CD4-positive, alpha-beta T cell treated with Interleukin-6 for 4 hours (primary cell): ENCODE results near the gene RBPJ.
"Not testable (repeated sequence)": the region's sequence is repeated elsewhere in the genome, so short reads cannot be mapped to it uniquely, and the experiment has no call there.

Source experiments
- DNase-seq: peaks from one replicate; pipeline ENCODE4 v3.0.0-alpha.2; 2020; ENCODE audit warnings: mixed read lengths

Gene RBPJ

DNA sequence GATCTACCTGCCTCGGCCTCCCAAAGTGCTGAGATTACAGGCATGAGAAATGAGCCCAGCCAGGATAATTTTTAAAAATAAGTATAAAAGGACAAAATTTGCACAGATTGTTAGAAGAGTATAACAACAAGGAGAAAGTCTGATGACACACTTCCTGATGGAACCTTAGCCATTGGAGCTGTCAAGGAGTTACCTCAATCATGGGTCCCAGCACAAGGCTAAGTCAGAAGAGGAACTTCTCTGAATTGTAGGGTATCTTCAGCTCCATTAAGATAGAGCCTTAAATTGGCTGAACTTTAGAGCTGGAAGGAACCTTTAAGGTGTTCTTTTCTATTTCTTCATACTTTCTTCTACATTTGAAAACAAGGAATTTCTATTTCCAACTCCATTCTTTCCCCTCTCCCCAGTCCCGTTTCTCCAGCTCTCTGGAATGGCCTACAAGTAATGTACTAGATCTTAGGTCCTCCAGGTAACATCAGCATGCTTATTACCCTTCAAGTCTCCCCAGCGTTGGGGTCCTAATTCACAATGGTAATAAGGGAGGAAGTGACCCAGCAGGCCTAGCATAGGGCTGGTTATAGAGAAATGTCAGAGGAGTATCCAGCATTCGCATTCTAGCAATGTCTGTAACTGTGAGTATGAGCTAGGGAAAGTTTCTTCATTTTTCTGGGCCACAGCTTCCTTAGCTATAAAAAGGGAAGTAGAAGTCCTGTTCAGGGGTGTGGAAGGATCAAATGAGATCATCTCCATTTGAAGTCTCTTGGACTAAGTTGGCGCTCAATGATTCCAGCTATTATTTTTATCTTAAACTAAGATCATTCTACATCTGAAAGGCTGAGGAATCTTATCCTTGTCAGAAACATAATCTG is 18.5 kb upstream of the RBPJ start:
- no peak for DNase-seq

DNA sequence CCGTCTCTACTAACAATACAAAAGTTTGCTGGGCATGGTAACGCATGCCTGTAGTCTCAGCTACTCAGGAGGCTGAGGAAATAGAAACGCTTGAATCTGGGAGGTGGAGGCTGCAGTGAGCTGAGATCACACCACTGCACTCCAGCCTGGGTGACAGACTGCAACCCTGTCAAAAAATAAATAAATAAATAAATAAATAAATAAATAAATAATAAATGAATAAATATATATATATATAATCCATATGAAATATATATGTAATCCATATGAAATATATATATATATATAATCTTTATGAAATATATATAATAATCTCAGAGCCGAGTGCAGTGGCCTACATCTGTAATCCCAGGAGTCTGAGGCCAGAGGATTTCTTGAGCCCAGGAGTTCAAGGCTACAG is 17.8 kb upstream of the RBPJ start:
- DNase-seq, result no peak

DNA sequence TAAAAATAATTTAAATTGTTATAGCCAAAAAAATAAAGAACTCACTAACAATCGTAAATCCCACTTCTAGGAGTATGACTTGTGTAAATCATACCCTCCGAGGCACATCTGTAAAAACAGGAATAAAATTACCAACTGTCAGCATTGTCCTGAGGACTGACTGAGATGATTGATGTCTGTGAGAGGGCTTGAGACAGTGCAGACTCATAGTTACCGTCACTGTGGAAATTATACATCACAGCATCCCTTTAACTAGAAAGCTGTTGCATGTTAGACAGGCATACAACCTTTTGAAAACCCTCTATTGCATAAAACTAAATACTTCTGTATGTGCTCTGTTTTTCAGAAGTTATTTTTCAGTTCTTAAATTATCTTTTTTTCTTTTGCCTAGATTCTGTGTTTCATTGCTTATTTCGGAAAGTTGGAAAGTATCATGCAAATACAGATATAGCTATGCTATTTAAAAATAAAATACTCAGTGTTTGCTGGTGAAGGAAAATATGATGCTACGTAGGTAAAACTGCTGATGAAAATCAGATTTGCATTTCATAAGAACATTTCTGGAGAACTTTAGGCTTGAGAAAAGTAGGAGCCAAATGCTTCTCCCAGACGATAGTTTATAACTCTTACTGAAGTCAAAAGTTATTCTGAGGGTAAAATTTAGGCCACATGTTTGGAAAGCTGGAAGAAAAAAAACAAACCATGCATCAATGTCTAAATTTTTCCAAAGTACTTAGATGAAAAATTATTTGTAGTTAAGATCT is 13.6 kb upstream of the RBPJ start:
- no peak for DNase-seq

DNA sequence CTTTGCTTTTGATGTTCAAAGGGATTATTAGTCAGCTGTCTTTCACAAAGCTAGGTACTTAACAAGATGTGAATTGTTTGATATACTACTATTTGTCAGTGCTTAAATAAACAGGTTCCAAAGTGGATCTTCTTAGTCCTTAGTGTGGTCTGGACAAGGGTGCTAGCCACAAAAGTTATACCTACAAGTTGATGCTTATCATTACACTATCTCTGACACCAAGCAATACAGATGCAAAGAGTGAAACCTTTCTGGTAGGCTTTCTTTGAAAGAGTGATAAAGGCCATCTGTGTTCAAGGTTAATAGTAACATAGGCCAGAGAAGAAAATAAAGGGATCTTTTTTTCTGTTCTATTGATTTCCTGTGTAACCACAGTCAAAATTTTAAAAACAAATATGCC is 12.2 kb upstream of the RBPJ start:
- no peak for DNase-seq

DNA sequence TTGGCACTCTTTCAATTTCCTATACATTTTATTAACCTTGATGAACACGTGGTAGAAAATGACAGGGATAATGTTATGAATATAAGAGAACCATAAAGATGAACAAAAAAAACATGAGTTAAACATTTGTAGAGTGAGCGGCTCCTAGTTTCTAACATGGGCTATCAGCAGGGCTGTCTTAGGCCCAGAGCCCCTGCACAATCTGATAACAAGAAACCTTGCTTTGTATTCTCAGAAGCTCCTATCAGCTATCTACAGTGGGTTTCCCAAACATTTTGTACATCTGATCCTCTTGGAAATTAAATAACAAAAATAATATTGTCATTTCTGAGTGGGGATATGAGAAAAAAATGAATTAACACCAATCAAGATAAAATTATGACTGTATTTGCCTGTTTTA is 10.6 kb upstream of the RBPJ start:
- no peak for DNase-seq

DNA sequence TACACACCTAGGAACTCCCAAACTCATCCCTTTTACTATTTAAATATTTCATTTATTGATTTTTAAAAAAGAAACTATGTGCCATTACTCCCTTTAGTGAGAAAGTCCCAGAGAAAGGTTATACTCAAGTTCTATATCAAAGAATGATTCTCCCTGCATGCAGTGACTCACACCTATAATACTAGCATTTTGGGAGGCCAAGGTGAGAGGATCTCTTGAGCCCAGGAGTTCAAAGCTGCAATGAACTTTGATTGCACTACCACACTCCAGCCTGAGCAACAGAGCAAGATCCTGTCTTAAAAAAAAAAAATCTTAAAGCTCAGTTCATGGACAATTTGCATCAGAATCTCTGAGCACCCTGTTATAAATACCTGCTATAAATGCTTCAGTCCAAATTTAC is 9.2 kb upstream of the RBPJ start:
- no peak for DNase-seq

DNA sequence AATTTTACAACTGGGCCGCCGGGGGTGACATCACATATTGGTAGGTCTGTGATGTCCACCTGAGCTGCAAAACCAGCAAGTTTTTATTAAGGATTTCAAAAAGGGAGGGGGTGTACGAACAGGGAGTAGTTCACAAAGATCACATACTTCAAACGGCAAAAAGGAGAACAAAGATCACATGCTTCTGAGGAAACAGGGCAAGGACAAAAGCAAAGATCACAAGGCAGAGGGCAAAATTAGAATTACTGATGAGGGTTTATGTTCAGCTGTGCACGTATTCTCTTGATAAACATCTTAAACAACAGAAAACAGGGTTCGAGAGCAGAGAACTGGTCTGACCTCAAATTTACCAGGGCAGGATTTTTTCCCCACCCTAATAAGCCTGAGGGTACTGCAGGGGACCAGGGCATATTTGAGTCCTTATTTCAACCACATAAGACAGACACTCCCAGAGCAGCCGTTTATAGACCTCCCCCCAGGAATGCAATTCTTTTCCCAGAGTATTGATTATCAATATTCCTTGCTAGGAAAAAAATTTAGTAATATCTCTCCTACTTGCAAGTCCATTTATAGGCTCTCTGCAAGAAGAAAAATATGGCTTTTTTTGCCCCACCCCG is 5.4 kb upstream of the RBPJ start:
- not testable (repeated sequence) for DNase-seq

DNA sequence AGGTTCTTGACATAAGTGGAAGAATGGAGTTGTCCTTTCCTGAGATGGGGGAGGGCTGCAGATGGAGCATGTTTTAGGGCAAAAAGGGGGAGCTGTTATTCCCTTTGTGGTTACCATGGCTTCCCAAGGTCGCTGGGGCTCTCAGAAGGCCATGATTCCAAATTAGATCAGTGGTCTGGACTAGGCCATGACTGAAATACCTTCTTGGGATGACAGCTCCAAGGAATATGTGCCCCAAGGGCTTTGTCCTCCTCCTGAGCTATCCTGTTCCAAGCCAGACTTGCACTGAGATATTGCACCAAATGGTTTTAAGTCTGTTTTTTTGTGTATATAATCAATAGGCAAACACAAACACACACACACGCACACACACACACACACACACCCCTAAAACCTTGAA is 3.0 kb upstream of the RBPJ start:
- no peak for DNase-seq

DNA sequence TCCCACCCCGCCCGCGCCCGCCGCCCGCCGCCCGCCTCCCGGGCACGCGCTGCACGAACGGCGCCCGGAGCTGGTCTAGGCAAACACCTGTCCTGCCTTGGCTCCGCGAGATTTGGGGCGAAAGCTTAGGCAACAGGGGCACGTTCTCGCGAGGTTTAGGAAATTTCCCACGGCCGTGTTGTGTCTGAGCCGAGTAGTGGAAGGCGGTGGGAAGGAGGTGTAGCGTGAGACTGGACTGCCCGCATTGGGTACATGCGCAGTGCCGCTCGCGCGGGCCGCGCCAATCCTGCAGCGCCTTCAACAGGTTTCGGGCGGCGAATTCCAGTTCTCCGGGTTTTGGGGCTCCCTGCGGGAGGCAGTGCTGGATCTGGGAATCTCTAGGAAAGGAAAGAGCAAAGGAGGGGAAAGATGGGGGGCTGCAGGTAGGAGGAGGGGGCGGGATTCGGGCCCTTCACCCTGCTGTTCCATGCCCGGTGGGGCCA is 1.3 kb upstream of the RBPJ start:
- peak; percentile 97 for DNase-seq

DNA sequence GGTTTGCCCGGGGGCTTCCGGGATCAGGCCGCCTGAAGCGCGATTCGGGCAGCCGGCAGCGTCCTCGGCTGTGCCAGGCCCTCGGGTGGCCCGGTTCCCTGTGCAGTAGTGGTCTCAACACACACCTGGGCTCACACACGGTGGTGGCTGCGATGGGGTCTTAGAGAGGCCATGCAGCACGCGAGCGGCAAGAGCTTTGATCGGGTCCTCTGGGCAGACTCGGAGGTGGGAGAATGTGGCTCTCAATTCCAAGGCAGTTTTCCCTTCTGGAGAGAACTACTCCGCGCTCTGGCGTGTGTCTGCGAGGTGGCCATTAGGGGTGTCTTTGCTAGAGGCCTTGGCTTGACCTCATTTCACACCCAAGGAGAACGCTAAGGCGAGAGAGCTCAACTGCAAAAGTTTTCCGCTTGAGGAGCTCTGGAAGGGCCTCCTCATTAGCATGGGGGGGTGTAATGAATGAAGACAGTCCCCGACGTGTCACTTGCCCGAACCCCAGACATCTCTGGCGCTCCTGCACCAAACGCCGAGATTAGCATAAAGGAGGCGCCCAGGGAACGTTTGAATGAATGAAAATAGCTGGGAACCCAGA is 771 bp upstream of the RBPJ start:
- peak; percentile 49 for DNase-seq

DNA sequence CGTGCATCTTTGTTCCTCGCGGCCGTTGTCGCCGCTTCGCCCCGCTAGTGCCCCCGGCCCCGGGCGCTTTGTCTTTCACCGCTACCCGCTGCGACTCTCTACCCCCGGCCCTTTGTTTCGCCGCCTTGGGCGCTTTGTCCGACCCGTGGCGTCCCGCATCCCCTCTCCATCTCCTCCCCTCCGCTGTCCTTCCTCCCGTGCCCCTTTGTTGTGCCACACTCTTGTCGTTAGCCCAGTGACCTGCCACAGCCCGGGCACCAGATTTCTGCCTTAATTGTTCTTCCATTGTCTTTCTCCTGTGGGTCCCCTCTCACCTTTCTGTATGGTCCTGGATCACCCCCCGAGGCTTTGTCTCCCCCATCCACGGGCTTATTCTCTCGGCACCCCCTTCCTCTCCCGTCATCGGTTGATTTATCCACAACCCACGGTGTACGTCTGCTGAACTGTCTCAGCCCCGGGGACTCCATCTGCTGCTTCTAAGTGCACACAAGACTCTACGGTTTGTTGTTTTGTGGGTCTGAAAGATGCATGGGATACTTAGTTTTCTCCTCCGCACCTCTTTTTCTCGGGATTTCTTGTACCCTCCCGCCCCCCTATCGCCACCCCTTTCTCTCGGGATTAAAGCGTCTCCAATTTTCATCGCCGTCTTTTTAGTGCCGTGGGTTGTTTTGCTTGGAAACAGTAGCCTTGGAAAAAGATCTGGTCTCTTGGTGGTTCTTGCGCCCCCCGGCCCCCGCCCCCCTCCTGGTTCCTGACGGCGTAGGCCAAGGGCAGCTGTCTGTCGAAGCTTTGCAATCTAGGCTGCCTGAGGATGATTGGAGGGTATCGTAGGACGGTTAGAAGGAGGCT is 783 bp downstream of the RBPJ start:
- peak; percentile 45 for DNase-seq

DNA sequence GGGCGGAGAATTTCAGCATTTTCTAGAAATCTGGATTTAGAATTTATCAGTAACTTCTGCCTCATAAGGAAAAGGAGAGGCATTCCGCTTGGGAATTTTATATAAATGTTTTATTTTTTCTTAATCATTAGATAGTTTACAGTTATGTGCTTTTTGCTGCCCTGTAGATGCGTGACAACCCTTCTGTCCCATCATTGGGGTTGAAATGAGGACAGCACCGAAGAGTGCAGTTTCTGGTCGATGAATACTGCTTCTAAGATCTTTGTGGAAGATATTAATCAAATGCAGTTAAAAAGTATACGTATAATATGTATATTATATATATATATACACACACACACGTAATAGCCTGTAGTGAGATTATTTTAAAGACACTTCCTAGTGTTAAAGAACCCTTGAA is 1.5 kb downstream of the RBPJ start:
- DNase-seq, result no peak

DNA sequence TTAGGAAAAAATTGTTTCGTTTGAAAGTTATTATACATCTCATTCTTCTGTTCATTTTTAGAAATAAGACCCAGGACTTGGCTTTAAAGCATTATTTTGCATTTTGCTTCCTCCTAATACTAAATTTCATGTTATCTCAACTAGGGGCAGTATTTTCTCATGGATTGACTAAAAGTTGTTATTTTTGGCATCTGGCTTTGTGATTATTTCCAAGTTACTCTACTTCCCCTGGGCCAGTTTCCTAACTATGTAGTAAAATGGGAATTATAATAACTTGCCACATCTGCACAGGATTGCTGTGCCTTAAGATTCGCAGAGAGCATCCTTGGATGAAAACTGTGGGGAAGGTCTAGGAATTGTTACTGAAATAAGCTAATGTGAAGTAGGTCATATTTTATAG is 3.0 kb downstream of the RBPJ start:
- DNase-seq, result no peak

DNA sequence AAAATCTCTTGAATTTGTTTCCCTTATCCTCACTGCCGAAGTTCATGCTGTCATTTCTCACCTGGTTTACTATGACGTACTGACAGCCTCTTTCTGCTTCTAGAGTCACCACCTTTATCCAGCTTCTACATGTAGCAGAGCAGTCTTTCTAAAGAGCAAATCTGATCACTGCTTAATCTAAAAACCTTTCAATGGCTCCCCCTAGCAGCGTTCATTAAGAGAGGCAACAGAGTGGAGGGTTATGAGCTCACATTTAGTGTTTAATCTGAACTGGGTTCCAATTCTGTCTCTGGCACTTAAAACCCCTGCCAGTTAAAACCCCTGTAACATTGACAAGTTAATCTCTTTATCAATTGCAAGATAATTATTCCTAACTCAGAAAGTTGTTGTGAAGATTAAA is 4.4 kb downstream of the RBPJ start:
- peak; percentile 44 for DNase-seq

DNA sequence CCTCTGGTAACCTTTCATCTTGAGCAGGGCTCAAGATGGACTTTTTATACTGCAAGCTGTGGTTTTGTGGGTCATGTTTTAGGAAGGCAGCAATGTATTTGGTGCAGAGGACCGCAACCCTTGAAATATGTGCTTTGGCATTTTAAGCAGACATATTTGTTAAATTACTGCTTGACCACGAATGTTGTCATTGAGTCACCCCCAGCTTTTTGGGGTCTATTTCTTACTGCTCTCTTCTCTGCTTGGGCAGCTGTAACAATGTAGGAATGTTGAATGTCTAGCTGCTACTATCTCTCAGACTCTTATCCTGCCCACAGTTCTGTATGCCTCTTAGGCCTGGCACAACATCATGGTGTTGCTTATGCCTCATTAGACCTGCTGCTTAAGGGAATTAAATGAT is 6.0 kb downstream of the RBPJ start:
- no peak for DNase-seq

DNA sequence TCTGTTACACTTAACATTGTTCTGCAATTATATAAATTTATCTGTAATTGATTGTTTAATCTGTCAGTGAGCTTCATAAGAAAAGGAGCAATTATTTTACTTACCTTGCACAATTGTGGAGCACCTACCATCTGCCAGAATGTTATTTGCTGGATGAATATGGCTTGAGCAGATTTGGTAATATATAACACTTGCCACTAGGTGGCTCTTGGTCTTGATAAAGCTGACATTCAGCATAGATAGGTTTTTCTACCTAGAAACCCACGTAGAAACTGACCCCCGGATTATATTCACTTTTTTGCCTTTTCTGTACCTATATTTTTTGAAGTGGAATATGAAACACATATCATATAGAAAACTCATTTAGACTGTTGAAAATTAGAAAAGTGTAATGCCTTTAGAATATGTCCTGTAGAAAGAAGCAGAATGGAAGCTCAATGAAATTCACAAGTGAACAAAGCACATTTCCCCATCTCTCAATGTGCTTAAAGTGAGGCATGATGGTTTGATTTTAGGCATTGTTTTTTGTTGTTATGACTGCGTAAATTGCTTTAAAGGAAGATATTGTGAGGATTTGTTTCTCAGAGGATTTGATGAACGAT is 9.5 kb downstream of the RBPJ start:
- DNase-seq, result peak; percentile 18

DNA sequence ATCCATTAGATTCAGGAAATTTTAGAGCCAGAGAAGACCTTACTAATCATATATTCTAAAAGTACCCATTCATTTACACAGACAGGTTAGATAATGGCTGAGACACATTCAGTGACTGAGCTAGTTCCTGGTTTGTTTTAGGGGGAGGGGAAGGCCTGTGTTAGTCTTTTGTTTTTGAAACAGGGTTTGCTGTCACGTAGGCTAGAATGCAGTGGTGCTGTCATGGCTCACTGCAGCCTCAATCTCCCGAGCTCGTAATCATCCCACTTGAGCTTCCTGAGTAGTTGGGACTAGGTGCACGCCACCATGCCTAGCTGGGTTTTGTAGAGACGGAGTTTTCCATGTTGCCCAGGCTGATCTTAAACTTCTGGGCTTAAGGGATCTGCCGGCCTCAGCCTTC is 10.1 kb downstream of the RBPJ start:
- DNase-seq, result no peak

DNA sequence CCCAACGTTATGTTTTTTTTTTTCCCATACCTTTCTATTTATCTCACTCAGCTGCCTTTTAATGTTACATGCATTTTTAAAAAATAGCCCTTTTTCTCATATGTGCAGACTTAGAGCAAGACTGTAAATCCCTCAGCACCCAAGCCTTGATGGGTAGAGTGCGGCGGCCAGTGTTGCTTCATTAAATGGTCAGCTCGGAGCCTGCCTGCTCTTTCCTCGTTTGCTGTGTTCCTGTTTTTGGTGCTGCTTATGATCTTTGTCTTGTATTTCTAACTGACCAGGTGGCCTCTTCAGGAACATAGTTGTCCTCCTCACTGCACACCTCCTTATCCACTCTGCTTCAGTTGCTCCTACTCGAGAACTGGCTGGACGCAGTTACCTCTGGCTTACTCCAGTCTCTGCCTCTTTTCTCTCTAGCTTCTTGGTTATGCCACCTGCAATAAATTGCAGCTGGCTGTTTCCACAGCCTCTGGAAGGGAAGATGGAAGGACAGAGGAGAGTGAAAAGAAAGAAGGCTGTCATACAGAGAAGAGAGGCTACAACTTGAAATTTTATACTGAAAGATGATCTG is 10.7 kb downstream of the RBPJ start:
- DNase-seq, result no peak

DNA sequence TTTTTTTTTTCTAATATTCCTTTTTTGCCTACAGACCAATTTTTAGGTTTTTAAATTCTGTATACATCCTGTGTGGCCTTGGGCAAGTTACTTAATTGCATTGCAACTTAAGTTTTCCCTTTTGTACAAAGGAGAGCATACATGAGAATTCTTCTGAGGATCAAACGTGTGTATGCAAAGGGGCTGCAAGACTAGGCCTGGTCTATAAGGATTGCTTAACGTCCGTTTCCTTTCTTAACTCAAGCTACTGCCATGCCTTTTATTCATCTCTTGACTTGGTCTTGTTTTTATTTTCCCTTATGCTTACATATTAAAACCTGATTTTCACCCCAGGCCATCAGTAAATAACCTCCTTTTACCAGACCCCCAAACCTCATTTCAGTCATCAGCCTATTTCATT is 13.6 kb downstream of the RBPJ start:
- no peak for DNase-seq

DNA sequence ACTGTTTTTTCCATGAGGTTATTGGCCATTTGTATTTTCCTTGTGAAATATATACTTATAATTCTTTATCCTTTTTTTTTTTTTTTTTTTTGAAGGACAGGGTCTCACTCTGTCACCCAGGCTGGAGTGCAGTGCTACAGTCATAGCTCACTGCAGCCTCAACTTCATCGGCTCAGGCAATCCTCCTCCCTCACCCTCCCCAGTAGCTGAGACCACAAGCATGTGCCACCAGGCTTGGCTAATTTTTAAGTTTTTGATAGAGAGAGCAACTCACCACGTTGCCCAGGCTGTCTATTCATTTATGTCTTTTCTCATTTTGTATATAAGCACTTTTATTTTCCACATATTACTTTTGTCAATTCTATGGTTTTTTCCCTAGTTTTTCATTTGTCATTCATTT is 16.8 kb downstream of the RBPJ start:
- DNase-seq, result no peak

DNA sequence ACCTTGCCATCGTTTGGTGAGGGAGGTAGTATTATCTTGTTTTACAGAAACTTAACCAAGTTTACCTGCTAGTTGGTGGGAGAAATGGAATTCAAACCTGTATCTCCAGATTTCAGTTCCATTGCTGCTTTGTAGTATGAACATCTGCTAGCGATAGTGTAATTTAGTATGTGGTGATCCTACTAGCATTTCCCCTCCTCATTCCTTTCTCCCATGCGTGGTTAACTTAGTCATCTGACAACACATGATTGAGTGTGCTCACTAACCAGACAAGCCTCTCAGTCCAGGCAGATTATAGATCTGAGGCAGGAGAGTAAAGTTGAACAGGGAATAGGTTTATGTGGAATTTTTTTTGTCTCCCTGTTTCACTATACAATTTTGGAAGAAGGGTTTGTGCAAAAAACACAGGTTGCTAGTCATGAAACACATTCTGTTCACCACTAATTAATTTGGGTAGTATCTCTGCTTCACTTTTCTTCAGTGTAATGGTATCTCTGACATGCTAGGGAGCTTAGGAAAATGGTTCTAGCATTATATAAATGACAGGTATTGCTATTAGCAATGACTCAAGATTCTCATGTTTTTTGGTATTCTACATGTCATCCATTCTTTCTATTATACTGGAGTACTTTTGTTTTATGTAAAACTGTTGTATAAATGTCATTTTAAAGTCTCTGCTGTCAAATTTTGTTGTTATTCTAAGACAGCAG is 21.7 kb downstream of the RBPJ start:
- DNase-seq, result no peak
